ENCODE measurements around the gene RGS19.
A peak's percentile ranks its signal among the peaks of the same experiment; 100 is the strongest.

Gene RGS19

DNA sequence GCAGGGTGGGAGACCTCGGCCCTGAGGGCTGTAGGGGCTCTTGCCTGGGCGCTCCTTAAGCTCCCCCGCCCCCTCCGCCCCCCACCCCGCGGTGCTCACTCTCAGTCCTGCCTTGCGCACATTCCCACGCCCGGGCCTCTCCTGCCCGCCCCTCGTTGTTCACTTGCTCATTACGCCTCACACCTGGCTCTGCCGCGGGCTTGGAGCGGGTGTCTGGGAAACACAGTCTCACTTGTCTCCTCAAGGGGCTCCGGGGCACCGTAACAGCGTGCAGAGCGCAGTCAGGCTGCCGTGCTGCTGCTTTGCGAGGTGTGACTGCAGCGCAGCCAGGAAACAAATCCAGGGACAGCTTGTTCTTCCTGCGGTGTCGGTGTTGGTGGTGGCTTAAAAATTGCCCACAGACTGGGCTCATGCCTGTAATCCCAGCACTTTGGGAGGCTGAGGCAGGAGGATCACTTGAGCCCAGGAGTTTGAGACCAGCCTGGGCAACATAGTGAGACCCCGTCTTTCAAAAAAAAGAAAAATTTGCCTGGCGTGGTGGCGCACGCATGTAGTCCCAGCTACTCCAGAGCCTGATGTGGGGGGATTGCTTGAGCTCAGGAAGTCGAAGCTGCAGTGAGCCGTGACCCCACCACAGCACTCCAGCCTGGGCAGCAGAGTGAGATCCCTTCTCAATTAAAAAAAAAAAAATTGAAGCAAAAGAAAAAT is 23.5 kb upstream of the RGS19 start:
- no peak overlapping the region for H3K4me3 Mint-ChIP-seq
- H3K9me3 Mint-ChIP-seq: no peaks in the 10 kb centered on the region
- ATAC-seq (no peak), DNase-seq (no peak)
- H3K27ac Mint-ChIP-seq: no peak overlapping the region
- H3K4me1 Mint-ChIP-seq: peaks cover 23% of the 10 kb centered on the region
- H3K36me3 Mint-ChIP-seq (ENCODE audit: low read depth): no peaks in the 10 kb centered on the region
- H3K27me3 Mint-ChIP-seq: peaks cover 19% of the 10 kb centered on the region

DNA sequence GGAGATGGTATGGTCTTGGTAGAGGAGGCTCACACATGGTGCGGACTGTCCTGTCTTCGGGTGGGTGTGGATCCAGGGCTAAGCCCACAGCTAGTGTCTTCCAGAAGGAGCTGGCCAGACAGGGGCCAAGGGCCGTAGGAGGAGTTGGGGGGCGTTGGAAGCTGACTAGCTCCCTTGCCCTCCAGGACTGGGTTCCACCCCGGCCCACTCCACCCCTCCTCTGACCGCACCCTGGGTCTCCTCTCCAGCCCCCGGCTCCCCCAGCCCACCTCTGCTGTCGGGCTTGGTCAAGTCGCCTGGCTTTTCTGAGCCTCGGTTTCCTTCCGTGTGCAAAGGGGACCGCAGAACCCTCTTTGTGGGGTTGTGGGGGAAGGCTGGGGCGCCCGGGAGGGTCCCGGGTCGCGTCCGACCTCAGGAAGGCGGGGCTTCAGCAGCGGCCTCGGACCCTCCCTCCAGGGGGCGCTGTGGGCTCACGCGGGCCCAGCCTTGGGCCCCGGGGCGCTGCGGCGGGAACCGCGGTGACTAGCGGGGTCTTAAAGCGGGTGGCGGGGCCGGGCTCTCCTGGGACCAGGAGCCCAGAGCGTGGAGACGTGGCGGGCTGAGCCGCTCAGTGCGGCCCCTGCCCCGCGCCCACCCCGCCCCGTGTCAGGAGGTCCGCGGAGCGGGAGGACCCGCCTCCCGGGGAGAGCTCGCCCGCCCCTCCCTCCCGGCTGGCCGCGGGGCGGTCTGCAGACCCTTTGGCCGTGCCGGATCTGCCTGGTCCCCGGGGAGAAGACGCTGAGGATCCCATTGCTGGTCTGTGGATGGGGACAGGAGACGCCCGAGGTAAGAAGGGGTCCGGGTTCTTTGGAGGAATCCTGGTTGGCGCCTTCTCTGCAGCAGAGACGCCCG is 22.7 kb upstream of the RGS19 start:
- H3K4me1 Mint-ChIP-seq: peaks cover 21% of the 10 kb centered on the region
- peaks cover 19% of the 10 kb centered on the region for H3K27me3 Mint-ChIP-seq
- H3K27ac Mint-ChIP-seq: no peak overlapping the region
- peaks cover under 1% of the 10 kb centered on the region for H3K9me3 Mint-ChIP-seq
- H3K36me3 Mint-ChIP-seq (ENCODE audit: low read depth): no peaks in the 10 kb centered on the region
- peak overlapping the region; percentile 28 for H3K4me3 Mint-ChIP-seq
- DNase-seq (peak; percentile 84), ATAC-seq (peak; percentile 73)

DNA sequence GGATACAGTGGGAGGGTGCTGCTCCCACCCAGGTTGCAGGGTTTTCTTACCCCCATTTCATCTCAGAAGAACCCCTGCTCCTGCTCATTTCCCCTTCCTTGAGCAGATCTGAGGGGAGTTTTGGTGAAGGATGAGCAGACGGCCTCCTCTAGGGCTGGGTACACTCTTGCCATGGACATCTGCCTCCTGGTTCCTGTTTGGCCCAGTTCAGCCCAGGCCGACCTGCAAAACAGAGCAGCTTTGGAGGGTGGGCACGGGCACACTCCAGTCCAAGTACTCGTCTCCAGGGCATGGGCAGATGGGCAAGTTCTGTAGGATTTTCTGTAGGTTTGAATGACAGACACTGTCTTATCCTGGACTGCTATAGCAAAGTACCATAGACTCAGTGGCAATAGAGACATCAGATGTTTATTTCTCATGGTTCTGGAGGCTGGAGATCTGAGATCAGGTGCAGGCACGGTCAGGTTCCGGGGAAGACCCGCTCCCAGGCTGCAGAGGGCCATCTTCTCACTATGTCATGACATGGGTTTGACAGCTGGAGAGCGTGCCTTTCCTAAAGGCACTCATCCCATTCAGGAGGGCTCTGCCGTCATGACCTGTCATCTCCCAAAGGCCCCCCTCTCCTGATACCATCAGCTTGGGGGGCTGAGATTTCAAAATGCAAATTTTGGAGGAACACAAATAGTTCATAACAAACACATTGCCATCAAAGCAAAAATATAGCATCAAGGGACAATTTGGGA is 21.8 kb upstream of the RGS19 start:
- Mint-ChIP-seq H3K27me3 (peaks cover 19% of the 10 kb centered on the region), H3K4me1 (peaks cover 21% of the 10 kb centered on the region), H3K9me3 (peaks cover 6% of the 10 kb centered on the region), H3K4me3 (peak overlapping the region; percentile 28), H3K36me3 (ENCODE audit: low read depth) (peaks cover 2% of the 10 kb centered on the region), H3K27ac (no peak overlapping the region)
- ATAC-seq (no peak), DNase-seq (no peak)

DNA sequence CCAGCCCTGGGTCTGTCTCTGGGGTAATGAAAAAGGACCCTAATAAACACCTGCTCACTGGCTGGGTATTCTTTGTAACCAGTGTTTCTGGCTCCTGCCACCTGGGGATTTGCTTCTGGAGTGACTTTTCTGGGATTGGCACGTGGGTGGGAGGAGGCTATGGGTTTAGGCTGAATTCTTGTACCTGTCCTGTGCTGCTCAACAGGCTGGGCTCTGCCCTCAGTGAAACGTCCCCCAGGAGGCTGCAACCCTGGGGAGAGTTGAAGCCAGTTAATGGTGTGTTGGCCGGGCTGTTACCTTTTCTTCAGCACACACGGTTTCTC is 21.2 kb upstream of the RGS19 start:
- Mint-ChIP-seq H3K27ac (no peak overlapping the region), H3K9me3 (peaks cover 6% of the 10 kb centered on the region), H3K4me1 (peaks cover 21% of the 10 kb centered on the region), H3K4me3 (no peak overlapping the region), H3K27me3 (peaks cover 19% of the 10 kb centered on the region), H3K36me3 (ENCODE audit: low read depth) (peaks cover 2% of the 10 kb centered on the region)
- DNase-seq (no peak), ATAC-seq (no peak)

DNA sequence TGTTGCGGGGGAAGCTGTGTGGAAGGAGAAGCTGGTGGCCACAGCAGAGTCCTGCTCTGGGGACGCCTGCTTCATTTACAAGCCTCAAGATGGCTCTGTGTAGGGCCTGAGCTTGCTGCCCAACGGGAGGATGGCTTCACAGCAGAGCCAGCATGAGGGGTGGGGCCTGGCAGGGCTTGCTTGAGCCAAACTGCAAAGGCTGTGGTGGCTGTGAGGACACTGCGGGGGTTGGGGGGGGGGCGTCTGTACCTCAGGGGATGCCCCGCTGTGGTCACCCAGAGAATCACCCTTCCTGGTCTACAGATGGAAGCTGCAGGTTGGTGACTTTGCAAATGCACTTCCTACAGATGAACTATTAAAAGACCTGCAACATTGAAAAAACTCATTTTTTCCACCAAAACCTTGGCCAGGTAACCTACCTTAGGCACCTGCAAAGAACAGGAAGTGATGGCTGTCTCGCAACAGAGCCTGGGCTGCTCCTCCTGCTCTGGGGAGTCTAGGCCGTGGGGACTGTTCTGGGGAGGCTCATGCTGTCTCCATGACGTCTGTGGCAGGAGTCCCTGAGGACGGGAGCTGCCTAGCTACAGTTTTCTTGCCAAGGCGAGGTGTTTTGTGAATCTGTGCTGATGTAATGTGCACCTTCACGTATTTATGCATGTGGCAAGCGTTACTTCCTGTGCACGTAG is 20.7 kb upstream of the RGS19 start:
- Mint-ChIP-seq H3K27me3 (peaks cover 19% of the 10 kb centered on the region), H3K36me3 (ENCODE audit: low read depth) (peaks cover 2% of the 10 kb centered on the region), H3K4me1 (peaks cover 21% of the 10 kb centered on the region), H3K27ac (no peak overlapping the region), H3K4me3 (no peak overlapping the region), H3K9me3 (peaks cover 6% of the 10 kb centered on the region)
- ATAC-seq (no peak), DNase-seq (no peak)

DNA sequence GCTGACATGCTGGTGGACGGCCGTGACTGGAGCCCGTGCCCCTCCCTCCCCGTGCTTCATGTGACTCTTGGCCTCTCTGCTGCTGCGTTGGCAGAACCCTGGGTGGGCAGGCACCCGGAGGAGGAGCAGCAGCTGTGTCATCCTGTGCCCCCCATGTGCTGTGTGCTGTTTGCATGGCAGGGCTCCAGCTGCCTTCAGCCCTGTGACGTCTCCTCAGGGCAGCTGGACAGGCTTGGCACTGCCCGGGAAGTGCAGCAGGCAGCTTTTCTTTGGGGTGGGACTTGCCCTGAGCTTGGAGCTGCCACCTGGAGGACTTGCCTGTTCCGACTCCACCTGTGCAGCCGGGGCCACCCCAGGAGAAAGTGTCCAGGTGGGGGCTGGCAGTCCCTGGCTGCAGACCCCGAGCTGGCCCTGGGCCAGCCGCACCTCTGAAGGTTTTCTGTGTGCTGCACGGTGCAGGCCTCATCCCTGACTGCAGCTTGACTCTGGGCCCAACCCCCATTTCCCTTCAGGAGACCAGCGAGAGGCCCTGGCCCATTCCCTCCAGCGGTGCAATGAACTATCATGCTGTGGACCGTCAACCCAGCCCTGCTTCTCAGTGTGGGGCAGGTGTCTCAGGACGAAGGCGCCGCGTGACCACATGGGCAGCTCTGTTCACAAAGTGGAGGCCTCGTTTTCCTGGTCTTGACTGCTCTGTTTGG is 19.9 kb upstream of the RGS19 start:
- Mint-ChIP-seq H3K36me3 (ENCODE audit: low read depth) (peaks cover 2% of the 10 kb centered on the region), H3K4me1 (peaks cover 21% of the 10 kb centered on the region), H3K9me3 (peaks cover 6% of the 10 kb centered on the region), H3K27me3 (peaks cover 19% of the 10 kb centered on the region), H3K4me3 (no peak overlapping the region), H3K27ac (no peak overlapping the region)
- ATAC-seq (no peak), DNase-seq (no peak)

DNA sequence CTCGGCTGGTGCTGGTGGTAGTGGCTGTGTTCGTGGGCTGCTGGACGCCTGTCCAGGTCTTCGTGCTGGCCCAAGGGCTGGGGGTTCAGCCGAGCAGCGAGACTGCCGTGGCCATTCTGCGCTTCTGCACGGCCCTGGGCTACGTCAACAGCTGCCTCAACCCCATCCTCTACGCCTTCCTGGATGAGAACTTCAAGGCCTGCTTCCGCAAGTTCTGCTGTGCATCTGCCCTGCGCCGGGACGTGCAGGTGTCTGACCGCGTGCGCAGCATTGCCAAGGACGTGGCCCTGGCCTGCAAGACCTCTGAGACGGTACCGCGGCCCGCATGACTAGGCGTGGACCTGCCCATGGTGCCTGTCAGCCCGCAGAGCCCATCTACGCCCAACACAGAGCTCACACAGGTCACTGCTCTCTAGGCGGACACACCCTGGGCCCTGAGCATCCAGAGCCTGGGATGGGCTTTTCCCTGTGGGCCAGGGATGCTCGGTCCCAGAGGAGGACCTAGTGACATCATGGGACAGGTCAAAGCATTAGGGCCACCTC is 19.2 kb upstream of the RGS19 start:
- H3K4me1 Mint-ChIP-seq: peaks cover 21% of the 10 kb centered on the region

DNA sequence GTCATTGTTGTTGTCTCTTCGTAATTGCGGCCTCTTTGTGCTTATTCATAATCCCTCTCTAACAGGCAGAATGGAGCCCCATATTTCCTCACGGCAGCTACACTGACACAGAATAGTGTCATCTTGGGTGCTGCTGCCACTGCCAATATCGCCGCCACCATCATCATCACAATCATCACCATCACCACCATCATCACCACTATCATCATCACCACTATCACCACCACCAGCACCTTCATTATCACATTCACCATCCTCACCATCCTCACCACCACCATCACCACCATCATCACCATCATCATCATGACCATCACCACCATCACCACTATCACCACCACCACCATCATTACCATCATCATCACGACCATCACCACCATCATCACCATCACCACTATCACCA is 17.2 kb upstream of the RGS19 start:
- Mint-ChIP-seq H3K36me3 (ENCODE audit: low read depth) (peaks cover 2% of the 10 kb centered on the region), H3K27ac (no peak overlapping the region)

More for the DNA sequence above, 19.2 kb upstream of the RGS19 start:
- H3K27me3 Mint-ChIP-seq: peaks cover 15% of the 10 kb centered on the region
- H3K9me3 Mint-ChIP-seq: peaks cover 6% of the 10 kb centered on the region
- H3K36me3 Mint-ChIP-seq (ENCODE audit: low read depth): peaks cover 2% of the 10 kb centered on the region
- no peak for ATAC-seq
- no peak overlapping the region for H3K4me3 Mint-ChIP-seq
- DNase-seq: no peak
- H3K27ac Mint-ChIP-seq: no peak overlapping the region

DNA sequence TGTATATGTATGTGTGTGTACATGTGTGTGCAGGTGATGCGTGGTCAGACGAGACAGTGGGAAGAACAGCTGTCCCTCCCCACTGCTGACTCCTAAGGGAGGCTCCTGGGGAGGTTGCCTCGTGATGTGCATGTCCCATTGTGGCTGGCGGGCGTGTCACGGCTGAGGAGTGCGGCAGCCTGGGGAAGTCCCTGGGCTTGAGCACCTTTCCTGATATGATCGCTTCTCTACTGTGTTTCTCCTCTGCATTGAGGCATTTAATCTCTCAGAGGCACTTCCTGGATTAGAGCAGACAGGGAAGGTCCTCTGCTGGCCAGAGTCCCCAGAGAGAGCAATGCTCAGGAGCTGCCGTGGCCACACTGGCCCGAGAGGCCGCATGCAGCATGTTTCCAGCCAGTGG is 16.6 kb upstream of the RGS19 start:
- no peak overlapping the region for H3K27ac Mint-ChIP-seq
- no peak for ATAC-seq
- peaks cover 6% of the 10 kb centered on the region for H3K9me3 Mint-ChIP-seq
- peaks cover under 1% of the 10 kb centered on the region for H3K27me3 Mint-ChIP-seq
- H3K36me3 Mint-ChIP-seq (ENCODE audit: low read depth): peaks cover 2% of the 10 kb centered on the region
- no peak for DNase-seq
- peaks cover 12% of the 10 kb centered on the region for H3K4me1 Mint-ChIP-seq
- H3K4me3 Mint-ChIP-seq: no peak overlapping the region

More for the DNA sequence above, 17.2 kb upstream of the RGS19 start:
- ATAC-seq (no peak), DNase-seq (no peak)
- peaks cover 7% of the 10 kb centered on the region for H3K27me3 Mint-ChIP-seq
- H3K4me3 Mint-ChIP-seq: no peak overlapping the region
- H3K9me3 Mint-ChIP-seq: peaks cover 6% of the 10 kb centered on the region
- H3K4me1 Mint-ChIP-seq: peaks cover 18% of the 10 kb centered on the region

DNA sequence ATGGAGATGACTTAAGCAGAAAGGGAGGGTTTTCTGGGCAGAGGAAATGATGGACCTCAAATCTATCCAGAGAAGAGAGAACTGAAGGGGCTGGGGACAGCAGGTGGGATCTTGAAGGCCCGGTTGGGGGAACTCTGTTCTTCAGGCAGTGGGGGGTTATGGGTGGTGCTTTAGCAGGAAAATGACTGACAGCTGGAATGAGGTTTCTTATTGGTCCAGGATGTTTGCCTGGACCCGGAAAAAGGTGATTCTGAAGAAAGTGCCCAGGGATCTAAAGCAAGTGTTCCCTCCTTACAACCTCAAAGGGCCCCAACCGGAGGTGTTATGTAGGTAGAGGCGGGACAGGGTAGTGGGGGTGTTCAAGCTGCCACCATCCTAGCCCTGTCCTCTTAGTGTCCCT is 16.1 kb upstream of the RGS19 start:
- DNase-seq (no peak), ATAC-seq (no peak)
- H3K9me3 Mint-ChIP-seq: peaks cover 6% of the 10 kb centered on the region
- H3K27me3 Mint-ChIP-seq: no peaks in the 10 kb centered on the region
- no peak overlapping the region for H3K27ac Mint-ChIP-seq
- no peak overlapping the region for H3K4me3 Mint-ChIP-seq
- peaks cover 2% of the 10 kb centered on the region for H3K36me3 Mint-ChIP-seq (ENCODE audit: low read depth)
- peaks cover 7% of the 10 kb centered on the region for H3K4me1 Mint-ChIP-seq

DNA sequence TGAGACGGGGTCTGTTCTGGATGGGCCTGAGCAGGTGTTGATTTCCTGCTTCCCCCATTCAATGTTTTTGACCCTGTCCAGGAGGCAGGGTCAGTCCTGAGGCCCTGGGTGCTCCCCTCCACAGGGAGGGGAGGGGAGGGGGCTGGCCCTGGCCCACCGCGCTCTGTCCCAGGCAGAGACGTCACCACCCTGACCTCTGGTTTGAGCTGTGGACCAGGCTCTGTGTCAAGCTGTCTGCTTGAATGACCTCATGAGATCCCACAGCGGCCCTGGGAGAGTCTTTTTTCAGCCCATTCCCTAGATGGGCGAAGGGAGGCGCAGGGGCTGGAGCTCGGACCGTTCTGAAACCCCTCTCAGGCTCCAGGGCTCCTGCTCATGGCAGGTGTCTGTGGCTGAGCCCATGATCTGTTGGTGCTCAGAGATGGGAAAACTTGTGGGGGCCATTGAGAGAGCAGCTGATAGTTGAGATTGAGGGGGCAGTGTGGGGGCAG is 13.7 kb upstream of the RGS19 start:
- no peak overlapping the region for H3K4me3 Mint-ChIP-seq
- peaks cover 6% of the 10 kb centered on the region for H3K9me3 Mint-ChIP-seq
- DNase-seq (no peak), ATAC-seq (no peak)
- no peaks in the 10 kb centered on the region for H3K27me3 Mint-ChIP-seq
- no peak overlapping the region for H3K27ac Mint-ChIP-seq
- H3K4me1 Mint-ChIP-seq: no peaks in the 10 kb centered on the region
- H3K36me3 Mint-ChIP-seq (ENCODE audit: low read depth): peaks cover 2% of the 10 kb centered on the region

DNA sequence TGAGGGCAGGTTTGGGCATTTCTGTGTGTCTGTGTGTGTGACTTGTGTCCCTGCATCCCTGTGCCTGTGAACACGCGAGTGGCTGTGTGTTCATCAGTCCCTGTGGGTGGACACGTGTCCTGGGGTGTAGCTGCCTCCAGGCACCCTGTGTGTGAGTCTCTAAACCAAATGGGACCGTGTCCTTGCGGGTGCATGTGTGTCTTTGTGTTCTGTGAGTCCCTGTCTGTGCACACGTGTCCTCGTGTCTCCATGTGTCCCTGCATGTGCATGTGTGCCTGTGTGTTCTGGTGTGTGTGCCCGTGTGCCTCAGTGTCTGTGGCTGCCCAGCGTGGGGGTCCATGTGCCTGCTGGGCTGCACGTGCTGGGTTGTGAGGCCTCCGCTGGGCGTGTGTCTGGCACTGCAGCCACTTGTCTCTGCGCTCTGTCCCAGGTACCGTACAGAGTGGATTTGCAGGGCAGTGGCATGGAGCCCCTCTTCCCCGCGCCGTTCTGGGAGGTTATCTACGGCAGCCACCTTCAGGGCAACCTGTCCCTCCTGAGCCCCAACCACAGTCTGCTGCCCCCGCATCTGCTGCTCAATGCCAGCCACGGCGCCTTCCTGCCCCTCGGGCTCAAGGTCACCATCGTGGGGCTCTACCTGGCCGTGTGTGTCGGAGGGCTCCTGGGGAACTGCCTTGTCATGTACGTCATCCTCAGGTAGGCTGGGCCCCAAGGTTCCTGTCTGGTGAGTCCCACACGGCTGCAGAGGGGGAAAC is 13.1 kb upstream of the RGS19 start:
- H3K27me3 Mint-ChIP-seq: no peaks in the 10 kb centered on the region
- DNase-seq (no peak), ATAC-seq (no peak)
- H3K27ac Mint-ChIP-seq: no peak overlapping the region
- H3K9me3 Mint-ChIP-seq: peaks cover 6% of the 10 kb centered on the region
- H3K4me3 Mint-ChIP-seq: no peak overlapping the region
- peaks cover 2% of the 10 kb centered on the region for H3K36me3 Mint-ChIP-seq (ENCODE audit: low read depth)
- H3K4me1 Mint-ChIP-seq: no peaks in the 10 kb centered on the region

DNA sequence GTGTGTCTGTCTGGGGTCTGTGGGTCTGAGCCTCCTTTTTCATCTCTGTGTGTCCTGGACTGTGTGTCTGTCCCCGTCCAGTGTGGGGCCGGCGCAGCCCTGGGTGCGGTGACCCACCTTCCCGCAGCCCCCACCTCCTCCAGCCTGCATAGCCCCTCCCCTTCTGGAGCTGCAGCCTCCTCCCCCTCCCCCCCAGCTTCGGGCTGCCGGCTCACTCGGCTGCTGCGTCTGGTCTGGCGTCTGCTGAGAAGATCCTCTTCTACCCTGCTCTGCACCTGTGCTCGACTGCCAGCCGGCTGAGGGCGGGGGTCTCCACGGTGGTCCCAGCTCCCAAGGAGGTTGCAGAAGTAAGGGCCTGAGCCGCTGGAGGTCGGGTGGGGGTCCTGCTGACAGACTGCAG is 12.5 kb upstream of the RGS19 start:
- Mint-ChIP-seq H3K9me3 (peaks cover 4% of the 10 kb centered on the region), H3K4me3 (no peak overlapping the region), H3K27me3 (no peaks in the 10 kb centered on the region), H3K4me1 (no peaks in the 10 kb centered on the region), H3K27ac (no peak overlapping the region), H3K36me3 (ENCODE audit: low read depth) (peaks cover under 1% of the 10 kb centered on the region)
- ATAC-seq (no peak), DNase-seq (no peak)
